HG03558 (cell line): ENCODE data around the gene DUSP14.

Source experiments
- ATAC-seq: cut with Tn5 transposase; IDR thresholded peaks from one replicate; pipeline ENCODE4 v1.9.1; 2021; ENCODE audit warnings: moderate number of reproducible peaks; ENCODE audit not compliant: unreplicated experiment; ENCODE audit errors: extremely low read depth

The DUSP14 gene

GRCh38 chr17:37512442-37513068 is 22.9 kb downstream of the DUSP14 start:
- ATAC-seq: no peak

- no peak for ATAC-seq
Measured at GRCh38 chr17:37513711-37514110, 24.0 kb downstream of the DUSP14 start.

- ATAC-seq: no peak
Measured at GRCh38 chr17:37516127-37516571, 26.5 kb downstream of the DUSP14 start.

GRCh38 chr17:37517881-37518280 is 28.2 kb downstream of the DUSP14 start:
- ATAC-seq: no peak

GRCh38 chr17:37518826-37519225 is 29.1 kb downstream of the DUSP14 start:
- no peak for ATAC-seq

GRCh38 chr17:37519251-37519985 is 29.7 kb downstream of the DUSP14 start:
- ATAC-seq: no peak

GRCh38 chr17:37520174-37520573 is 30.5 kb downstream of the DUSP14 start:
- no peak for ATAC-seq

GRCh38 chr17:37521821-37522220 is 32.1 kb downstream of the DUSP14 start:
- no peak for ATAC-seq

GRCh38 chr17:37523715-37524219 is 34.1 kb downstream of the DUSP14 start:
- no peak for ATAC-seq

- no peak for ATAC-seq
Measured at GRCh38 chr17:37527249-37527851, 37.7 kb downstream of the DUSP14 start.

- ATAC-seq: no peak
Measured at GRCh38 chr17:37530420-37530819, 40.7 kb downstream of the DUSP14 start.

- ATAC-seq: no peak
Measured at GRCh38 chr17:37532756-37533155, 43.1 kb downstream of the DUSP14 start.

GRCh38 chr17:37535906-37536305 is 46.2 kb downstream of the DUSP14 start:
- no peak for ATAC-seq

- ATAC-seq: no peak
Measured at GRCh38 chr17:37538981-37539659, 49.4 kb downstream of the DUSP14 start.

- ATAC-seq: no peak
Measured at GRCh38 chr17:37541880-37542660, 52.4 kb downstream of the DUSP14 start.

GRCh38 chr17:37543637-37544052 is 54.0 kb downstream of the DUSP14 start:
- no peak for ATAC-seq

GRCh38 chr17:37545486-37545885 is 55.8 kb downstream of the DUSP14 start:
- ATAC-seq: no peak

GRCh38 chr17:37546302-37546701 is 56.6 kb downstream of the DUSP14 start:
- no peak for ATAC-seq

- ATAC-seq: no peak
Measured at GRCh38 chr17:37547986-37548385, 58.3 kb downstream of the DUSP14 start.

GRCh38 chr17:37551788-37552187 is 62.1 kb downstream of the DUSP14 start:
- ATAC-seq: no peak
